ENCODE results near the gene MRPL49.

GRCh38 chr11:65141896-65142494 is 19.9 kb downstream of the MRPL49 start:
- TF ChIP-seq, protein P1, sequence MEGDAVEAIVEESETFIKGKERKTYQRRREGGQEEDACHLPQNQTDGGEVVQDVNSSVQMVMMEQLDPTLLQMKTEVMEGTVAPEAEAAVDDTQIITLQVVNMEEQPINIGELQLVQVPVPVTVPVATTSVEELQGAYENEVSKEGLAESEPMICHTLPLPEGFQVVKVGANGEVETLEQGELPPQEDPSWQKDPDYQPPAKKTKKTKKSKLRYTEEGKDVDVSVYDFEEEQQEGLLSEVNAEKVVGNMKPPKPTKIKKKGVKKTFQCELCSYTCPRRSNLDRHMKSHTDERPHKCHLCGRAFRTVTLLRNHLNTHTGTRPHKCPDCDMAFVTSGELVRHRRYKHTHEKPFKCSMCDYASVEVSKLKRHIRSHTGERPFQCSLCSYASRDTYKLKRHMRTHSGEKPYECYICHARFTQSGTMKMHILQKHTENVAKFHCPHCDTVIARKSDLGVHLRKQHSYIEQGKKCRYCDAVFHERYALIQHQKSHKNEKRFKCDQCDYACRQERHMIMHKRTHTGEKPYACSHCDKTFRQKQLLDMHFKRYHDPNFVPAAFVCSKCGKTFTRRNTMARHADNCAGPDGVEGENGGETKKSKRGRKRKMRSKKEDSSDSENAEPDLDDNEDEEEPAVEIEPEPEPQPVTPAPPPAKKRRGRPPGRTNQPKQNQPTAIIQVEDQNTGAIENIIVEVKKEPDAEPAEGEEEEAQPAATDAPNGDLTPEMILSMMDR (IDR thresholded peaks at IDR 0.05; ENCODE audit: extremely low read depth in 1 of 2, insufficient read depth in 1 of 2, low read depth in 1 of 2, low read length in 2 of 2): no peak
- no peak for TF ChIP-seq JUN (IDR thresholded peaks at IDR 0.05; ENCODE audit: borderline replicate concordance, insufficient read depth, insufficient read length, low read depth)
- no peak for TF ChIP-seq GATA2 (IDR thresholded peaks at IDR 0.05; ENCODE audit: insufficient read depth, insufficient read length, low read depth, low read length)
- TF ChIP-seq POLR2A (IDR thresholded peaks at IDR 0.05; ENCODE audit: low read depth, low read length): no peak
- TF ChIP-seq MAX (IDR thresholded peaks at IDR 0.05; ENCODE audit: insufficient read depth, insufficient read length): no peak
- no peak for TF ChIP-seq MYC (IDR thresholded peaks at IDR 0.05; ENCODE audit: low read depth, low read length)
- TF ChIP-seq POLR2AphosphoS5 (IDR thresholded peaks at IDR 0.05; ENCODE audit: insufficient read depth, low read depth, low read length): no peak
- TF ChIP-seq FOS (IDR thresholded peaks at IDR 0.05; ENCODE audit: borderline replicate concordance, insufficient read depth, low read length): no peak
